CD4-positive, alpha-beta T cell treated with Interleukin-17A for 1 hour (primary cell): ENCODE results near the gene ADIPOQ.
"Not testable (repeated sequence)": the region's sequence is repeated elsewhere in the genome, so short reads cannot be mapped to it uniquely, and the experiment has no call there.

Experiments
- DNase-seq: peaks from one replicate; pipeline ENCODE4 v3.0.0-alpha.2; 2020

Gene ADIPOQ

DNA sequence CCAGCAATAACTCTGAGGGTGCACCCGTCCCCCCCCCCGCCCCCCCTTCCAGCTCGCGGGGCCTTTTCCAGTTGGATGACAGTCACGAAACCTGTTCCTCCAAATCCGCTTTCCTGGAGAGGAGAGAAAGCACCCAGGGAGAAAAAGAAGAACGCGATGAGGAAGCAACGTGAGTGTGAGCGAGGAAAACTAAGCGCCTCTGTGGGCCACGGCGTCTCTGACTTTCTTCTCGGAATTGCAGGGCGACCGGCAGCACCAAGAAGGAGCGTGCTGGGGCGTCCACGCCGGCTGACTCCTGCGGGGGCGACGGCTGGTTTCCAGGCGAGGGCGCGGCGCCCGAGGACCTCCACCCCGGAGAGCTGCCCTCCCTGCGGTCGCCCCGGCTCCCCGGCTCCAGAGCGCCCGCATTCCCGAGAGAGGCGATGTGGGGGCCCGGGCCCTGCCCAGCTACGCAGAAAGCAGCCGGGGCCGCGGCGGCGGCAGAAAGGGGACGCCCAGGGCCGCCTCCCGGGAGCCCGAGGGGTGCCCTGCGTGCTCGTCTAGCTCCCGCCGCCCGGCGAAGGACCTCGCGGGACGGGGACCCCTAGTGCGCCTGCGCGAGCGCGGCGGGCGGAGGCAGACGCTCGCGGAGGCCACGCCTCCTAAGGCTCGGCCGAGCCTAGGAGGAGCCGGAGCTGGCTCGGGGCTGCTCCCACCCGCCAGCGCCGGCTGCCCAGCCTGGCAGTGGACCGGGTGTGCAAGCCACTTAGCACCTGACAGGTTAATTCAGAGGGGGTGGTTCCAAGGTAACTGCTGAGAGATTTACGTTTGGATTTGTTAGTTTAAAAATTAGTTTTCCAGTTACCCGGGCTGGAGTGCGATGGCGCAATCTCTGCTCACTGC, 15.3 kb upstream of the ADIPOQ start:
- peak; percentile 88 for DNase-seq

- no peak for DNase-seq
Measured at GRCh38 chr3:186828340-186828739, 14.2 kb upstream of the ADIPOQ start.

GRCh38 chr3:186831798-186832197, 10.7 kb upstream of the ADIPOQ start:
- DNase-seq: no peak

DNA sequence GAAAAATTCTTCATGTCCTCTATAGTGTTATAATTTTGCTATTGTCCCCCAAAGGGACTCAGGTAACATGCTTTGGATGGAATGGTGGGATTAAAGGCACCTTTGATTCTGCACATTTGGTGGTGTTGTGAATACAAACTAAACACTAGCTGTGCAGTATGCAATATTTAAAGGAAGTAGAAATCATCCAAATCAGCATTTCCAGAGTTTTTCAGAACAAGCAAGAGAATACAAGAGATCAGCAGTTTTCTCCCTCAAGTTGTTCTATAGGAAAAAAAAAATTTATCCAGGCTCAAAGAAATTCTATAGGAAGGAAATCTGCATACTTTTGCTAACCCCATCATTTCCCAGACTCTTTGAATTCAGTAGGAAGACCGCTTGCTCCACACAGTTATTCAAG, 10.2 kb upstream of the ADIPOQ start:
- DNase-seq: no peak

GRCh38 chr3:186839874-186840641, 2.5 kb upstream of the ADIPOQ start:
- no peak for DNase-seq

GRCh38 chr3:186841620-186842019, 890 bp upstream of the ADIPOQ start:
- no peak for DNase-seq

- DNase-seq: no peak
Measured at GRCh38 chr3:186843039-186843432, 526 bp downstream of the ADIPOQ start.

DNA sequence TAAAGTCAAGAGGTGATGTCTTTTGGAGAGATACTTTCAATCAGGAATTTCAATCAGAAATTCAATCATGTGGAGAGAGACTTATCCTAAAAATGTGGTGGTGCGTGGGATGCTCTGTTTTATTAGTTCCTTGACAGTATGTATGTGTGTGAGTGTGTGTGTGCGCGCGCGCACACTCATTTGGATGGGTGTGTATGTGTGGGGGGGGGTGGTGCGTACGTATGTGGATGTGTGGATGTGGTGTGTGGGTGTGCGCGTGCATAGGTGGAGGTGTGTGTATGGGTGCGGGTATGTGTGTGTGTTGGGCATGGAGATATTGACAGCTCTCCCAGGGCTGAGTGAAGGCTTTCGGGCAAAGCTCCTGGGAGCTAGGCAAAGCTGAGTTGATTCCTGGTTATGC, 2.4 kb downstream of the ADIPOQ start:
- DNase-seq: no peak

DNA sequence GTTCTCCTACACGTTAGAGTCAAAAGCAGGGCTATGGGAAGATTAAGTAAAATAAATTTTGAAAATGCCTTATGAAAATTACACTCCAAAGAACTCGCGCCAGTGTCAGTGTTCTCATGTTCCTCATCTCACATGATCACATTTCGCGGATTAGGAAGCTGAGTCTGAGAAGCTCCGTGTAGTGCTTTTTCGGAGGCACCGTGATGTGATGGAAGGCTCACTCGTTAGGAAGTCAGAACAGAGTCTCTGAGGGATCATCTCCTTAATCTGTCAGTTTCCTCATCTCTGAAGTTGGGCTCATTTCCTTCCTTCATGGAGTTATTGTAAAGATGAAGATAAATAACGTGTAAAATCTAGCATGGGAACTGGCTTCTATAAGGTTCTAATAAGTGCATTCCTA, 3.2 kb downstream of the ADIPOQ start:
- no peak for DNase-seq

GRCh38 chr3:186847437-186847836, 4.9 kb downstream of the ADIPOQ start:
- no peak for DNase-seq

DNA sequence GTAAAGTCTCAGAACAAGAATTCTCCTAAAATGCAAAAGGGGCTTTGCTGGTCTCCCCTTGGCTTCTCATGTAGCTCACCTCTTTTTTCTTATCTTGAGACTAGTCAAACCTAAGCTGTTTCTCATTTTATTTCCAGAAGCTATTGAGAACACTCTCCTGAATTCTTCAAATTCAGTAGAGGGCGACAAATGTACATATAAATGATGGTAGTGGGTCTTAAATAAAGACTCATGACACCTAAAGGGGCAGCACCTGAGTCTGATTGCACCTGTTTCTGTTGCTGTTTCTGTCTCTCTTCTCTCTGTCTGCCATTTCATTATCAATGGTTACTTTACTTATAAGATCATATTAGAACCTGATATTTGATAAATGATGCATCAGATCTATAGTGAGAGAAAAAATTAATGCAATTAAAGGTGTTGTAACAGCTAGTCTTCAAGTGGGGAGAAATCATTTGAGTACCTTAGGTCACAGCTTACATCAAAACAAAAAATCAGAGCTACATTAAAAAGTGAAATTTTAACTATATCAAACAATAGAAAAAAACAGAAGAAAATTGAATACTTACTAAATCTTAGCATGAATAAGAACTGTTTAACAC, 7.0 kb downstream of the ADIPOQ start:
- DNase-seq: peak; percentile 78

DNA sequence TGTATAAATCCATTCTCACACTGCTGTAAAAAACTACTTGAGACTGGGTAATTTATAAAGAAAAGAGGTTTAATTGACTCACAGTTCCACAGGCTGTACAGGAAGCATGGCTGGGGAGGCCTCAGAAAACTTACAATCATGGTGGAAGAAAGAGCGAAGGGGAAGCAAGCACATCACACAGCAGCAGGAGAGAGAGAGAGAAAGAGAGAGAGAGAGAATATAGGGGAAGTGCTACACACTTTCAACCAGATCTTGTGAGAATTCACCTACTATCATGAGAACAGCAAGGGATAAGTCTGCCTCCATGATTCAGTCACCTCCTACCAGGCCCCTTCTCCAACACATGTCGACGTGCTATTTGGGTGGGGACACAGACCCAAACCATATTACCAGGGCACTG, 9.3 kb downstream of the ADIPOQ start:
- DNase-seq: not testable (repeated sequence)

- no peak for DNase-seq
Measured at GRCh38 chr3:186852994-186853393, 10.5 kb downstream of the ADIPOQ start.

DNA sequence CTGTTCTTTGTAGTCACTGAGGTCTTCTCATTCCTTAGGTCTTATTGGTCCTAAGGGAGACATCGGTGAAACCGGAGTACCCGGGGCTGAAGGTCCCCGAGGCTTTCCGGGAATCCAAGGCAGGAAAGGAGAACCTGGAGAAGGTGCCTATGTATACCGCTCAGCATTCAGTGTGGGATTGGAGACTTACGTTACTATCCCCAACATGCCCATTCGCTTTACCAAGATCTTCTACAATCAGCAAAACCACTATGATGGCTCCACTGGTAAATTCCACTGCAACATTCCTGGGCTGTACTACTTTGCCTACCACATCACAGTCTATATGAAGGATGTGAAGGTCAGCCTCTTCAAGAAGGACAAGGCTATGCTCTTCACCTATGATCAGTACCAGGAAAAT, 11.6 kb downstream of the ADIPOQ start:
- no peak for DNase-seq

GRCh38 chr3:186854954-186855353, 12.4 kb downstream of the ADIPOQ start:
- no peak for DNase-seq

GRCh38 chr3:186857743-186858142, 15.2 kb downstream of the ADIPOQ start:
- DNase-seq: no peak

DNA sequence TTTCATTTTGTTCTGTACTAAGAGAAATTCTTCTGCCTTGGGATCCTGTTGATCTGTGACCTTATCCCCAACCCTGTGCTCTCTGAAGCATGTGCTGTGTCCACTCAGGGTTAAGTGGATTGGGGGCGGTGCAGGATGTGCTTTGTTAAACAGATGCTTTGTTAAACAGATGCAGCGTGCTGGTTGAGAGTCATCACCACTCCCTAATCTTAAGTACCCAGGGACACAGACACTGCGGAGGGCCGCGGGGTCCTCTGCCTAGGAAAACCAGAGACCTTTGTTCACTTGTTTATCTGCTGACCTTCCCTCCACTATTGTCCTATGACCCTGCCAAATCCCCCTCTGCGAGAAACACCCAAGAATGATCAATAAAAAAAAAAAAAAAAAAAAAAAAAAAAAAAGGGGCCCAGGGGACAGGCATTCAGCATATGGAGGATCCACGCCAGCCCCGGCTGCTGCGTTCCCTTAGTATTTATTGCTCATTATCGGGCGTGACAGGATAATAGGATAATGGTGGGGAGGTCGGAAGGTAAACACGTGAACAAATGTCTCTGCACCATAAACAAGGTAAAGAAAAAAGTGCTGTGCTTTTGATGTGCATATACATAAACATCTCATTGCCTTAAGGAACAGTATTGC, 22.8 kb downstream of the ADIPOQ start:
- DNase-seq: not testable (repeated sequence)

DNA sequence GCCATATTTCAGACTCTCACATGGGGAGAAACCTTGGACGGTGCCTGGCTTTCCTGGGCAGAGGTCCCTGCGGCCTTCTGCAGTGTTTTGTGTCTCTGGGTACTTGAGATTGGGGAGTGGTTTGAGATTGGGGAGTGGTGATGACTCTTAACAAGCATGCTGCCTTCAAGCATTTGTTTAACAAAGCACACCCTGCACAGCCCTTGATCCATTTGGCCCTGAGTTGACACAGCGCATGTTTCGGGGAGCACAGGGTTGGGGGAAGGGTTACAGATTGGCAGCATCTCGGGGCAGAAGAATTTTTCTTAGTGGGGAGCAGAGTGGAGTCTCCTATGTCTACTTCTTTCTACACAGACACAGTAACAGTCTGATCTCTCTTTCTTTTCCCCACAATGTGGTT, 23.6 kb downstream of the ADIPOQ start:
- not testable (repeated sequence) for DNase-seq

DNA sequence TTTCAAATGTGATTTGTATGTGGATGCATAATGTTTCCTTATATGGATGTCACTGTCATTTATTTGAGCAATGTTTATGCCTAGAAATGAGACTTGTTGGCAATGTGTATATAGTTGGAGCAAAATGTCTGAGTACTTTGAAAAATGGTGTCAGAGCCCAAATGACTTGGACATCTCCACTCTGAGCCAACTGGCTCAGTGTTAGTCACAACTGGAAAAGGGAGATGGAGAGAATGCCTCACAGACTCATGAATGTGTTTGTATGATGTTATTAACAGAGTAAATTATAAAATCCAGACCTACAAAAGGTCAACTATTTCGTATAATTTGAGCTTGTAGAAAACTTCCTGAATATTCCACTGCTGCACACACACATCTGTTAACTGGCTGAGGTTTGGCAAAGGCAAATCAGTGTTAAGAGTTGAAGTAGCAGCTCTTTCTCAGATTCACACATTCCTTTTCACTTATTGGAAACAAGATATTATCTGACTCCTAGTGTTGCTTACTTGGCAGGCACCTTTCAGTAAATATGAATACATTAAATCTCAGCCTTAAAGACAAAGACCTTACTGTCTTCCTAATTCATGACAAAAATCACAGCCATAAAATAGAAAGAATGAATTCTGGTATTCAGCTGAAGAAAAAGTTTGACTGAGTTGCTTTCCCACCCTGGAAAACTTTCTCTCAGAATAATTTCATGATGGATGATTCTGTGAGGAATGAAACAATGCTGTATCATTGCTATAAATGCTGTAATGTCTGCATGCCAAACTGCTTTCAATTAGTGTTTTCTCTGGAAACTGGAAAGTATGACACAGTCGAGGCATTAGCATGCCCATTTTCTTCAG, 27.0 kb downstream of the ADIPOQ start:
- DNase-seq: no peak

GRCh38 chr3:186870421-186871201, 28.1 kb downstream of the ADIPOQ start:
- no peak for DNase-seq

DNA sequence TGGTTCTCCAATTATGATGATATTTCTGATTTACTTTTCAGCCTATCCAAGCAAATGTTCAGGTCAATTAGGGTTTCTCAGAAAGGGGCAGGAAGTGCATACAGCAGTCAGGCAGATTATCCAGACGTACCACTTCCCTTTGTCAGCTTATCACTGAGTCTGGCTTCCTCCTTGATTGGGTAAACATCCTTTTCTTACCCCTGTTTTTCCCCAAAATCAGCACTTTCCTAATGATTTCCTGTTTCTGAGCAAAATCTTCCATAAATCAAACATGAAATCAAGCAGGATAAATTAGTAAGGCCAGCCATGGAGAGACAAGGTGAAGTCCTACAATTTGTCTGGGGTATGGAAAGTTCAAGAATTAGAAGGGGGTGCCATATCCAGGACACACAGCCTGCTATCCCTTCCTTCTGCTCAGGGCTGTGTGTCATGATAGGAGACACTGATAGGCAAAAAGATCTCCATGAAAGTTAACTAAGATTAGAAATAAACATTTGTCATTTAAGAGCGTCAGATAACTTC, 29.0 kb downstream of the ADIPOQ start:
- peak; percentile 19 for DNase-seq
